IMR-90 (cell line): ENCODE results near the gene SPATA31D4. TPM values are rescaled to one million over a fixed set of nuclear protein-coding genes. Genes with fewer than 3 reads are reported as not detected.
A peak's percentile ranks its signal among the peaks of the same experiment; 100 is the strongest.

ENCODE experiments used
- ATAC-seq: fragments of 200-7000 bp; cut with Tn5 transposase; 2 replicates; pipeline ENCODE4 v1.9.1; 2020; ENCODE audit warnings: low read depth, mild to moderate bottlenecking, moderate library complexity
- BruUV-seq: library from RNA; stranded (reverse); fragments of 400-500 nt; replicated peaks from 2 replicates; lab custom pipeline; 2021; lab: Mats Ljungman, UMichigan
- CTCF ChIA-PET: fragments of 300-600 bp; formaldehyde crosslinking; extraction: SDS; loops from one replicate; lab custom pipeline; 2021; ENCODE audit warnings: antibody characterized with exemption; lab: Yijun Ruan, JAX
- POLR2A ChIA-PET: fragments of 300-600 bp; sonication (Branson Sonifier 250); formaldehyde crosslinking; loops from one replicate; lab custom pipeline; 2022; ENCODE audit warnings: antibody characterized with exemption; ENCODE audit not compliant: unreplicated experiment; lab: Charles Lee
- DNase-seq: peaks from one replicate; pipeline ENCODE4 v3.0.0; 2013
- H2AFZ ChIP-seq: replicated peaks from 2 replicates; pipeline ENCODE3; 2013; ENCODE audit warnings: low read length, mild to moderate bottlenecking; ENCODE audit not compliant: poor library complexity
- H2AK5ac ChIP-seq: 2 replicates; pipeline ENCODE4 v1.6.1; 2013; ENCODE audit warnings: low read depth, low read length, inconsistent platforms
- H2AK9ac ChIP-seq: replicated peaks from 2 replicates; pipeline ENCODE3; 2013; ENCODE audit warnings: mild to moderate bottlenecking, low read depth, low read length, moderate library complexity; ENCODE audit not compliant: poor library complexity
- H2BK120ac ChIP-seq: 2 replicates; pipeline ENCODE4 v1.6.1; 2013; ENCODE audit warnings: low read depth, low read length, inconsistent platforms
- H2BK15ac ChIP-seq: 3 replicates; pipeline ENCODE4 v1.6.1; 2013; ENCODE audit warnings: low read depth, low read length, inconsistent platforms
- H2BK20ac ChIP-seq: 2 replicates; pipeline ENCODE4 v1.6.1; 2013; ENCODE audit warnings: low read depth, mild to moderate bottlenecking, inconsistent platforms, low read length, moderate library complexity
- H2BK5ac ChIP-seq: 2 replicates; pipeline ENCODE4 v1.6.1; 2013; ENCODE audit warnings: mild to moderate bottlenecking, low read depth, low read length, inconsistent platforms; ENCODE audit not compliant: poor library complexity, severe bottlenecking
- H3K14ac ChIP-seq: replicated peaks from 2 replicates; pipeline ENCODE4 v1.6.1; 2013; ENCODE audit warnings: low read depth, low read length, inconsistent platforms
- H3K18ac ChIP-seq: 2 replicates; pipeline ENCODE4 v1.6.1; 2013; ENCODE audit warnings: low read depth, low read length, control low read depth
- H3K23ac ChIP-seq: 2 replicates; pipeline ENCODE4 v1.6.1; 2013; ENCODE audit warnings: low read depth, low read length, inconsistent platforms
- H3K27ac ChIP-seq: 2 replicates; pipeline ENCODE4 v1.5.1; 2013; ENCODE audit warnings: mild to moderate bottlenecking, control low read depth, low read length; ENCODE audit not compliant: insufficient read depth
- H3K27me3 ChIP-seq: 2 replicates; pipeline ENCODE4 v1.6.1; 2013; ENCODE audit warnings: low read length; ENCODE audit not compliant: control insufficient read depth, insufficient read depth
- H3K36me3 ChIP-seq: 2 replicates; pipeline ENCODE4 v1.6.1; 2013; ENCODE audit warnings: low read length, mixed read lengths; ENCODE audit not compliant: control insufficient read depth, insufficient read depth
- H3K4ac ChIP-seq: 2 replicates; pipeline ENCODE4 v1.6.1; 2013; ENCODE audit warnings: low read depth, low read length, inconsistent platforms
- H3K4me1 ChIP-seq: 2 replicates; pipeline ENCODE4 v1.6.1; 2013; ENCODE audit warnings: low read length, mixed read lengths; ENCODE audit not compliant: control insufficient read depth, insufficient read depth
- H3K4me2 ChIP-seq: 2 replicates; pipeline ENCODE4 v1.6.1; 2013; ENCODE audit warnings: low read depth, mild to moderate bottlenecking, control low read depth, low read length, moderate library complexity
- H3K4me3 ChIP-seq: 2 replicates; pipeline ENCODE4 v1.5.1; 2013; ENCODE audit warnings: low read depth, mild to moderate bottlenecking, control low read depth, low read length, moderate library complexity; ENCODE audit not compliant: insufficient read depth
- H3K56ac ChIP-seq: 2 replicates; pipeline ENCODE4 v1.6.1; 2013; ENCODE audit warnings: low read length, inconsistent platforms; ENCODE audit not compliant: insufficient read depth; ENCODE audit errors: extremely low read depth
- H3K79me1 ChIP-seq, 2 experiments: 2 replicates each; pipeline ENCODE4 v1.6.1; 2013; ENCODE audit warnings: low read length in 2 of 2, inconsistent platforms in 1 of 2, low read depth in 1 of 2
- H3K9ac ChIP-seq: 2 replicates; pipeline ENCODE4 v1.6.1; 2013; ENCODE audit warnings: low read depth, low read length, control low read depth
- H3K9me1 ChIP-seq: 2 replicates; pipeline ENCODE4 v1.6.1; 2013; ENCODE audit warnings: low read length, inconsistent platforms; ENCODE audit not compliant: insufficient read depth
- H3K9me3 ChIP-seq: 2 replicates; pipeline ENCODE4 v1.6.1; 2013; ENCODE audit warnings: low read length; ENCODE audit not compliant: control insufficient read depth, insufficient read depth
- H4K20me1 ChIP-seq: 2 replicates; pipeline ENCODE4 v1.6.1; 2013; ENCODE audit warnings: low read length, inconsistent platforms; ENCODE audit not compliant: insufficient read depth
- H4K5ac ChIP-seq: 2 replicates; pipeline ENCODE4 v1.6.1; 2013; ENCODE audit warnings: mild to moderate bottlenecking, low read depth, low read length, control low read depth
- H4K8ac ChIP-seq, 2 experiments: 2 replicates each; pipeline ENCODE4 v1.6.1; 2013; ENCODE audit warnings: low read depth in 2 of 2, low read length in 2 of 2, control low read depth in 1 of 2, inconsistent platforms in 1 of 2
- H4K91ac ChIP-seq: 2 replicates; pipeline ENCODE4 v1.6.1; 2013; ENCODE audit warnings: low read depth, low read length, inconsistent platforms; ENCODE audit not compliant: insufficient read depth
- USF2 ChIP-seq: fragments of 150-350 bp; IDR thresholded peaks from 2 replicates; pipeline ENCODE4 v1.6.1; 2017; ENCODE audit warnings: mild to moderate bottlenecking, antibody characterized with exemption, low read length, low read depth
- WGBS, 2 experiments: methylation state at CpG; one replicate each; pipeline versions ENCODE4 v1.1.5 to v1.1.7; 2013; ENCODE audit warnings: missing lambda C conversion rate in 2 of 2; ENCODE audit not compliant: insufficient read length in 1 of 2; ENCODE audit errors: extremely low coverage in 2 of 2; 5-methylcytosine and 5-hydroxymethylcytosine counted together
- dilution Hi-C: fragments of 300-500 bp; cut with HindIII; formaldehyde crosslinking; loops from one replicate; pipeline ENCODE4 v1.14.3; 2018; ENCODE audit warnings: low sequenced_read_pairs; ENCODE audit not compliant: unreplicated experiment
- in situ Hi-C: fragments of 300-500 bp; cut with MboI; formaldehyde crosslinking; loops from 3 replicates; pipeline ENCODE4 v1.14.3; 2019; ENCODE audit warnings: low sequenced_read_pairs, inconsistent platforms, mixed read lengths
- intact Hi-C: fragments of 100-400 bp; cut with micrococcal nuclease; formaldehyde crosslinking; loops from 2 replicates; pipeline ENCODE4 v1.10.0; 2022
- polyA plus RNA-seq, 3 experiments: library from polyadenylated mRNA; depleted of rRNA; stranded (reverse); fragments of >200 nt; gene quantifications; 2 replicates each; pipeline ENCODE4 v1.2.3, GENCODE V29; 2012; ENCODE audit warnings: low replicate concordance in 1 of 3
- total RNA-seq: library from RNA; depleted of rRNA; stranded (reverse); fragments of >200 nt; gene quantifications from 2 replicates; pipeline ENCODE4 v1.2.3, GENCODE V29; 2012

Gene SPATA31D4
- total and polyA plus RNA-seq, 2 of the 4 experiments (the other 2 are of a cell fraction), result not detected

GRCh38 chr9:81902626-81903025 is 25.6 kb upstream of the SPATA31D4 start:
- CTCF ChIA-PET, result no interaction called here
- ATAC-seq, result no peak
- peak; percentile 46 for DNase-seq

More at GRCh38 chr9:81902626-81903025, 25.6 kb upstream of the SPATA31D4 start:
- H3K4me3 ChIP-seq, result no peak overlapping the region
- peaks cover 3% of the 10 kb centered on the region for H3K4me1 ChIP-seq
- H3K23ac ChIP-seq, result no peak overlapping the region
- in situ Hi-C loops (no loop called here), dilution Hi-C loops (no loop called here), intact Hi-C loops (no loop called here)
- no TSS peak for BruUV-seq
- POLR2A ChIA-PET, result no interaction called here
- TF ChIP-seq USF2, result no peak
- H3K56ac ChIP-seq, result no peak overlapping the region
- H3K9me3 ChIP-seq, result no peaks in the 10 kb centered on the region
- no peaks in the 10 kb centered on the region for H4K20me1 ChIP-seq
- no peak overlapping the region for H3K18ac ChIP-seq
- H4K5ac ChIP-seq, result no peak overlapping the region
- no CpG with 5 or more reads among the region's 3 CpGs for WGBS, 2 experiments
- H2BK15ac ChIP-seq, result no peak overlapping the region
- no peaks in the 10 kb centered on the region for H3K9me1 ChIP-seq
- no peaks in the 10 kb centered on the region for H3K36me3 ChIP-seq
- no peak overlapping the region for H3K14ac ChIP-seq
- H2BK5ac ChIP-seq, result no peak overlapping the region
- no peak overlapping the region for H3K4ac ChIP-seq
- H2AK5ac ChIP-seq, result no peak overlapping the region
- no peak overlapping the region for H2BK120ac ChIP-seq
- no peak overlapping the region for H2AFZ ChIP-seq
- no peak overlapping the region for H3K27ac ChIP-seq
- no peak overlapping the region for H2BK20ac ChIP-seq
- no peak overlapping the region for H2AK9ac ChIP-seq
- H3K79me1 ChIP-seq, result no peaks in the 10 kb centered on the region
- no peak overlapping the region for H4K91ac ChIP-seq
- no peak overlapping the region for H3K9ac ChIP-seq
- no peak overlapping the region for H4K8ac ChIP-seq
- no peak overlapping the region for H3K4me2 ChIP-seq
- H3K27me3 ChIP-seq, result no peaks in the 10 kb centered on the region; the same call in 1 of the 2 replicates
